GM13977 (cell line): Measurements from ENCODE around the gene MBNL1.
"Not testable (repeated sequence)": the region's sequence is repeated elsewhere in the genome, so short reads cannot be mapped to it uniquely, and the experiment has no call there.

Experiments
- DNase-seq: peaks from one replicate; pipeline ENCODE4 v3.0.0; 2012; ENCODE audit warnings: low spot score
- CTCF ChIP-seq: IDR thresholded peaks from 2 replicates; pipeline ENCODE4 v1.5.1; 2012; ENCODE audit warnings: mild to moderate bottlenecking, control low read depth; ENCODE audit not compliant: insufficient read depth; ENCODE audit errors: extremely low read depth, missing control alignments
- in situ Hi-C: fragments of 300-500 bp; cut with MboI; formaldehyde crosslinking; loops from one replicate; pipeline ENCODE4 v1.12.0; 2022; ENCODE audit warnings: low sequenced_read_pairs, low pct_unique_long_range_greater_than_20kb, mixed read lengths, inconsistent platforms; ENCODE audit not compliant: unreplicated experiment

The MBNL1 gene

DNA sequence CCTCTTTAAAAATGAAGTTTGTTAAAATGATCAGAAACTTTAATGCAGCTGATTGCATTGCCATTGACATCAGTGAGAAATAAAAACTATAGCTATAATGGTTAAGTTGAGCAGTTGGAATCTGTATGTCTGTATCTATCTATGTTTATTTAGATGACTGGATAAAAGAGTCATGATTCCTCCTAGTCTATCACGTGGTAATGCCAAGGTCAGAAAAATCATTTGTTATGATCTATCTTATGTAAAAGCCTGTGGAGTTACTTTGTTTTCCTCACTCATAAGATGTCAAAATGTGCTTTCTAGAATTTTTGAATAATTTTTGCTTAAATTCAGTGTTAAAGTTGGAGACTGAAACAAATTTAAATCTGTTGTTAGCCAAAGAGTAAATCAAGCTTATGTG lies 63.3 kb downstream of the MBNL1 start:
- TF ChIP-seq CTCF = no peak
- no peak for DNase-seq

GRCh38 chr3:152333928-152334327 lies 65.2 kb downstream of the MBNL1 start:
- in situ Hi-C loops = no loop called here
- no peak for TF ChIP-seq CTCF
- DNase-seq = no peak

More for the DNA sequence above, 63.3 kb downstream of the MBNL1 start:
- in situ Hi-C loops = no loop called here

DNA sequence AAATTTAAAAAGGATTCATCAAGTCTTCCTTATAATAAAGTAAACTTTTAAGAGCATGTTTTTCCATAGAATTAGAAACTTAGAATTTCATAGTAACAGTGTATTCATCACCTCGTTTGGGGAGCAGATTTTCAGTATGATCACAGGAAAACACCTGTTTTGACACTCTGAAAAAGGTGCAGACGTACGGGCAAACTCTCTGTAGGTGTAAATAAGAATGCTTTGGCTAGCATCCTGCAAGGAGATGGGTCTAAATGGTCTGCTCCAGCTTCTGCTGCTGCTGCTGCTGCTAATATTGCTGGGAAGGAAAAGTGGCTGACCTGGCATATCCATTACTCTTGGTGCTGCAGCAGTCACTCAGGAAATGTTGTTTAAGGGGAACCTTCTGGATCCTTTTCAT lies 66.0 kb downstream of the MBNL1 start:
- in situ Hi-C loops = no loop called here
- no peak for TF ChIP-seq CTCF
- DNase-seq = no peak

DNA sequence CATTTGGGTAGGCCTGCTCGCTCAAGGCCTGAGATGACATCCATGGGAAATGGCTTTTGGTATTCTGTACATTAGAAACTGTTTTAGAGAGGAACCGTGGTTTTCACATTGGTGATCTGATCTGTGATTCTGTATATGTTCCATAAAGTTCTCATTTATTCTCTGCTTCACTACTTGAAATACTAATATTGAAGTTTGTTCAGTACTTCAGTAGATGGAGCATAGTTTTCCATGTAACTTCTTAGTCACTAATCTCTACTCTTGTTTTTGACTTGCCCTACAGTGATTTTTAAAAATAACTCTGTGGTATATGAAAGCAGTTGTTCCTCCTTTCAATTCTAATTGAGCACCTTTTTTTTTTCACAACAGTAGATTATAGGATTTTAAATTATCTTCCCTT lies 66.5 kb downstream of the MBNL1 start:
- TF ChIP-seq CTCF = no peak
- in situ Hi-C loops = no loop called here
- DNase-seq = no peak

DNA sequence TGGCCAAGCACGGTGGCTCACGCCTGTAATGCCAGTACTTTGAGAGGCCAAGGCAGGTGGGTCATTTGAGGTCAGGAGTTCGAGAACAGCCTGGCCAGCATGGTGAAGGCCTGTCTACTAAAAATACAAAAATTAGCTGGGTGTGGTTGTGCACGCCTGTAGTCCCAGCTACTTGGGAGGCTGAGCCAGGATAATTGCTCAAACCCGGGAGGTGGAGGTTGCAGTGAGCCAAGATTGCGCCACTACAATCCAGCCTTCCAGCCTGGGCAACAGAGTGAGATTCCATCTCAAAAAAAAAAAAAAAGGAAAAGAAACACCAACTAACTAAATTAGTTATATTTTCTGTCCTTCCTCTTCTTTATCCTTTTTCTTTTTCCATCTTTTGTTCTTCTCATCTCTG lies 68.6 kb downstream of the MBNL1 start:
- DNase-seq, in situ Hi-C loops: not testable (repeated sequence)

- no peak for DNase-seq
- no peak for TF ChIP-seq CTCF
- in situ Hi-C loops = no loop called here
Measured at GRCh38 chr3:152338159-152338720, 69.5 kb downstream of the MBNL1 start.

DNA sequence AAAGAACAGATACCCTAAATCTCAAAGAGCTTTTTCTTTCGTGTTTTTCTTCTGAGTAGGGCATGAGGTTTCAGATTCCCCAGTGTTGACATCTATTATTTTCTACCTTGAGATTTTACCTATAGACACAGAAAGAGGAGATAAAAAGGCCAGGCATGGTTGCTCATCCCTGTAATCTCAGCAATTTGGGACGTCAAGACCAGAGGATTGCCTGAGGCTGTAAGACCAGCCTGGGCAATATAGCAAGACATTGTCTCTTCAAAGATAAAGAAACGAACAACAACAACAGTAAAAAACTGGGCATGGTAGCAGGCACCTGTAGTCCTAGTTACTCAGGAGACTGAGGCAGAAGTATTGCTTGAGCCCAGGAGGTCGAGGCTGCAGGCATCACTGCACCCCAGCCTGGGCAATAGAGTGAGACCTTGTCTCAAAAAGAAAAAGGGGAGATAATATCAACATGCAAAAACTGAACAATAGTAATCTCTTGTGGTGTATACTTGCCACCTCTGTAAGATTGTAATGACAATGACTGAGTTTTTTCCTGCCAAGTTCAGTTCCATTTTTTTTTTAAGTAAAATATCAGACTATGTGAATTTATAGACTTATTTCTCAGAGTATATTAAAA lies 71.3 kb downstream of the MBNL1 start:
- no peak for DNase-seq
- in situ Hi-C loops = no loop called here

More for the DNA sequence above, 71.3 kb downstream of the MBNL1 start:
- TF ChIP-seq CTCF = no peak
